Measurements from ENCODE around the gene AURKB.

- no peak for TF ChIP-seq CTCF (conservative IDR thresholded peaks at IDR 0.05)
- TF ChIP-seq EZH2 (IDR thresholded peaks at IDR 0.05; ENCODE audit: low read depth): no peak
These were observed 11.9 kb upstream of the AURKB start for GRCh38 chr17:8222380-8222629.
